AG09319 (cell line): ENCODE data around the gene RPL38.
A peak's percentile ranks its signal among the peaks of the same experiment; 100 is the strongest.

Experiments
- DNase-seq: peaks from one replicate; pipeline ENCODE4 v3.0.0-alpha.2; 2010; ENCODE audit warnings: low read depth; ENCODE audit errors: extremely low read depth
- CTCF ChIP-seq: IDR thresholded peaks from 2 replicates; pipeline ENCODE4 v1.5.1; 2011; ENCODE audit warnings: low read depth, mild to moderate bottlenecking, inconsistent platforms, low read length, moderate library complexity

RPL38 gene

GRCh38 chr17:74201250-74201649 lies 2.2 kb upstream of the RPL38 start:
- no peak for DNase-seq
- TF ChIP-seq CTCF: no peak

GRCh38 chr17:74201948-74202347 lies 1.5 kb upstream of the RPL38 start:
- no peak for DNase-seq
- TF ChIP-seq CTCF: no peak

GRCh38 chr17:74202938-74203337 lies 540 bp upstream of the RPL38 start:
- DNase-seq: no peak
- TF ChIP-seq CTCF: no peak

GRCh38 chr17:74204474-74204873 lies 996 bp downstream of the RPL38 start:
- no peak for DNase-seq

GRCh38 chr17:74205274-74205673 lies 1.8 kb downstream of the RPL38 start:
- no peak for DNase-seq

More at GRCh38 chr17:74204474-74204873, 996 bp downstream of the RPL38 start:
- no peak for TF ChIP-seq CTCF

GRCh38 chr17:74206332-74206818 lies 2.9 kb downstream of the RPL38 start:
- TF ChIP-seq CTCF: no peak
- no peak for DNase-seq

More at GRCh38 chr17:74205274-74205673, 1.8 kb downstream of the RPL38 start:
- no peak for TF ChIP-seq CTCF

GRCh38 chr17:74210191-74211140 lies 7.0 kb downstream of the RPL38 start:
- DNase-seq: peak; percentile 22
- no peak; the same call in none of the 2 replicates for TF ChIP-seq CTCF
